ENCODE measurements around the gene CNOT1. TPM values are rescaled to one million over a fixed set of nuclear protein-coding genes. Genes with fewer than 3 reads are reported as not detected.
"Not testable (repeated sequence)": the region's sequence is repeated elsewhere in the genome, so short reads cannot be mapped to it uniquely, and the experiment has no call there.

CNOT1 gene
- total and polyA plus RNA-seq, 2 donors: 74.6 to 132 TPM

GRCh38 chr16:58628845-58629732 is 537 bp downstream of the CNOT1 start:
- H3K4me1 ChIP-seq (ENCODE audit: control insufficient read depth in 2 of 2, insufficient read depth in 2 of 2, low read length in 2 of 2): peaks cover 0 to 16% of the 10 kb centered on the region in 2 donors
- H3K27me3 ChIP-seq (ENCODE audit: control insufficient read depth in 2 of 2, insufficient read depth in 1 of 2, low read length in 1 of 2): no peaks in the 10 kb centered on the region
- peak; percentile 9 to 67 (median 39) for DNase-seq (ENCODE audit: low read depth in 6 of 9, low spot score in 9 of 9)
- peak overlapping the region; percentile 91 to 94 for H3K4me3 ChIP-seq (ENCODE audit: low read length in 2 of 2)
- peaks cover 2 to 15% of the 10 kb centered on the region in 2 donors for H3K36me3 ChIP-seq (ENCODE audit: control insufficient read depth in 2 of 2, insufficient read depth in 2 of 2, low read length in 1 of 2)
- H3K9me3 ChIP-seq (ENCODE audit: control insufficient read depth in 2 of 2, insufficient read depth in 1 of 2, low read length in 1 of 2): peaks cover 0 to 3% of the 10 kb centered on the region in 2 donors
- under 1% methylated on average over 53 of the region's 53 CpGs for WGBS
- peak overlapping the region; percentile 99 to 100 for H3K27ac ChIP-seq (ENCODE audit: low read depth in 1 of 2, low read length in 1 of 2)

DNA sequence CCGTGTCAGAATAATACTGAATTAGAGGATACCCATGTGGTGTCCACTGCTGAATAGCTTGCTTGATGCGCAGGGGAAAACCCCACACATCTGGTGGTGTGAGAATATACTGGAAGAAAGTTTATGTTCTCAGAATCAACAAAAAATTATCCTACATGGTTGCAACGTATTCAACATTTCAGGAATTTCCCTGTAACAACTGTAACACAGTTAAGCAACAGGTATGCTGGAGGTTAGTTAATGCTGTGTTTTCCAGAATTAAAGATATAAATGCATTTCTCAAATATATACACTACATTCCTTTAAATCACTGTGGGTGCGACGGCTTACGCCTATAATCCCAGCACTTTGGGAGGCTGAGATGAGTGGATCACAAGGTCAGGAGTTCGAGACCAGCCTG is 5.4 kb downstream of the CNOT1 start:
- Histone ChIP-seq H3K36me3 (ENCODE audit: control insufficient read depth in 2 of 2, insufficient read depth in 2 of 2, low read length in 1 of 2) (peaks cover 20 to 46% of the 10 kb centered on the region in 2 donors), H3K4me1 (ENCODE audit: control insufficient read depth in 2 of 2, insufficient read depth in 2 of 2, low read length in 2 of 2) (peaks cover 0 to 9% of the 10 kb centered on the region in 2 donors), H3K27ac (ENCODE audit: low read depth in 1 of 2, low read length in 1 of 2) (no peak overlapping the region), H3K4me3 (ENCODE audit: low read length in 2 of 2) (no peak overlapping the region), H3K9me3 (ENCODE audit: control insufficient read depth in 2 of 2, insufficient read depth in 1 of 2, low read length in 1 of 2) (no peaks in the 10 kb centered on the region), H3K27me3 (ENCODE audit: control insufficient read depth in 2 of 2, insufficient read depth in 1 of 2, low read length in 1 of 2) (no peaks in the 10 kb centered on the region)
- no peak for DNase-seq (ENCODE audit: low read depth in 6 of 9, low spot score in 9 of 9)
- WGBS: 97% methylated on average over 7 of the region's 7 CpGs

GRCh38 chr16:58620396-58620795 is 9.2 kb downstream of the CNOT1 start:
- no peak for DNase-seq (ENCODE audit: low read depth in 6 of 9, low spot score in 9 of 9)
- Histone ChIP-seq H3K4me3 (ENCODE audit: low read length in 2 of 2) (no peak overlapping the region), H3K4me1 (ENCODE audit: control insufficient read depth in 2 of 2, insufficient read depth in 2 of 2, low read length in 2 of 2) (no peaks in the 10 kb centered on the region), H3K27ac (ENCODE audit: low read depth in 1 of 2, low read length in 1 of 2) (no peak overlapping the region), H3K9me3 (ENCODE audit: control insufficient read depth in 2 of 2, insufficient read depth in 1 of 2, low read length in 1 of 2) (no peaks in the 10 kb centered on the region), H3K27me3 (ENCODE audit: control insufficient read depth in 2 of 2, insufficient read depth in 1 of 2, low read length in 1 of 2) (no peaks in the 10 kb centered on the region), H3K36me3 (ENCODE audit: control insufficient read depth in 2 of 2, insufficient read depth in 2 of 2, low read length in 1 of 2) (peaks cover 38 to 62% of the 10 kb centered on the region in 2 donors)
- 98% methylated on average over 10 of the region's 10 CpGs for WGBS

GRCh38 chr16:58615280-58615679 is 14.3 kb downstream of the CNOT1 start:
- Histone ChIP-seq H3K36me3 (ENCODE audit: control insufficient read depth in 2 of 2, insufficient read depth in 2 of 2, low read length in 1 of 2) (peaks cover 34 to 38% of the 10 kb centered on the region in 2 donors), H3K27me3 (ENCODE audit: control insufficient read depth in 2 of 2, insufficient read depth in 1 of 2, low read length in 1 of 2) (no peaks in the 10 kb centered on the region), H3K9me3 (ENCODE audit: control insufficient read depth in 2 of 2, insufficient read depth in 1 of 2, low read length in 1 of 2) (no peaks in the 10 kb centered on the region), H3K27ac (ENCODE audit: low read depth in 1 of 2, low read length in 1 of 2) (no peak overlapping the region), H3K4me1 (ENCODE audit: control insufficient read depth in 2 of 2, insufficient read depth in 2 of 2, low read length in 2 of 2) (no peaks in the 10 kb centered on the region), H3K4me3 (ENCODE audit: low read length in 2 of 2) (no peak overlapping the region)
- DNase-seq (ENCODE audit: low read depth in 6 of 9, low spot score in 9 of 9): no peak
- 79% methylated on average over 3 of the region's 3 CpGs for WGBS

- H3K27ac ChIP-seq (ENCODE audit: low read depth in 1 of 2, low read length in 1 of 2): no peak overlapping the region
- DNase-seq (ENCODE audit: low read depth in 6 of 9, low spot score in 9 of 9): no peak
- no peaks in the 10 kb centered on the region for H3K9me3 ChIP-seq (ENCODE audit: control insufficient read depth in 2 of 2, insufficient read depth in 1 of 2, low read length in 1 of 2)
- no peaks in the 10 kb centered on the region for H3K27me3 ChIP-seq (ENCODE audit: control insufficient read depth in 2 of 2, insufficient read depth in 1 of 2, low read length in 1 of 2)
- no peaks in the 10 kb centered on the region for H3K4me1 ChIP-seq (ENCODE audit: control insufficient read depth in 2 of 2, insufficient read depth in 2 of 2, low read length in 2 of 2)
- 98% methylated on average over 6 of the region's 6 CpGs for WGBS
- H3K4me3 ChIP-seq (ENCODE audit: low read length in 2 of 2): no peak overlapping the region
- H3K36me3 ChIP-seq (ENCODE audit: control insufficient read depth in 2 of 2, insufficient read depth in 2 of 2, low read length in 1 of 2): peaks cover 36% of the 10 kb centered on the region in 2 donors
Observed at GRCh38 chr16:58614860-58615259, 14.8 kb downstream of the CNOT1 start.

DNA sequence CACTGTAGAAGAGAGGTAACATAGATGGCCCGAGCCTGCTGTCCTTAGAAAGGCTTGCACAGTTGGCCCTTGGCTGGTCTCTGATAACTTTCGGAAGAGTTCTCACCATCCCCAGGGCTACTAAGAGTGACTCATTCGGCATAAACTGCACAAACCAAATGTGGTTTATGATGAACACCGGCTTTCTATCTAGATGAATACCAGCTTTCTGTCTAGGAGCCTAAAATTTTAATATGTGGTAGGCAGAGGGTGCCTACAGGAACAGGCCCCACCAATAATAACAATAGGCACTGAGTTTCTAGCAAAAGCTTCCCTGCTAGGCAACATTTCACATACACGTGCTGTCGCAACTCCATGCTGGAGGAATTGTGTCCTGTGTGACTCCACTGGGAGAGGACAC is 15.4 kb downstream of the CNOT1 start:
- H3K4me1 ChIP-seq (ENCODE audit: control insufficient read depth in 2 of 2, insufficient read depth in 2 of 2, low read length in 2 of 2): no peaks in the 10 kb centered on the region
- DNase-seq (ENCODE audit: low read depth in 6 of 9, low spot score in 9 of 9): no peak
- H3K27ac ChIP-seq (ENCODE audit: low read depth in 1 of 2, low read length in 1 of 2): no peak overlapping the region
- H3K27me3 ChIP-seq (ENCODE audit: control insufficient read depth in 2 of 2, insufficient read depth in 1 of 2, low read length in 1 of 2): no peaks in the 10 kb centered on the region
- WGBS: 90% methylated on average over 6 of the region's 6 CpGs
- H3K4me3 ChIP-seq (ENCODE audit: low read length in 2 of 2): no peak overlapping the region
- H3K9me3 ChIP-seq (ENCODE audit: control insufficient read depth in 2 of 2, insufficient read depth in 1 of 2, low read length in 1 of 2): no peaks in the 10 kb centered on the region
- H3K36me3 ChIP-seq (ENCODE audit: control insufficient read depth in 2 of 2, insufficient read depth in 2 of 2, low read length in 1 of 2): peaks cover 35 to 36% of the 10 kb centered on the region in 2 donors

DNA sequence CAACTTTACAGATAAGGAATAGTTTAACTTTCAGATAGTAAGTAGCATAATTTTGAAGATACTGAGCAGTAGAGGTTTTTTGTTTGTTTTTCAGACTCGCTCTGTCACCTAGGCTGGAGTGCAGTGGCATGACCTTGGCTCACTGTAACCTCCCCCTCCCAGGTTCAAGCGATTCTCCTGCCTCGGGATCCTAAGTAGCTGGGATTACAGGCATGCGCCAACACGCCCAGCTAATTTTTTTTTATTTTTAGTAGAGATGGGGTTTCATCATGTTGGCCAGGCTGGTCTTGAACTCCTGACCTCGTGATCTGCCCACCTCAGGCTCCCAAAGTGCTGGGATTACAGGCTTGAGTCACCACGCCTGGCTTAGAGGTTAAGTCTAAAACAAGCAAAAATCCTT is 16.7 kb downstream of the CNOT1 start:
- not testable (repeated sequence) for H3K27ac ChIP-seq (ENCODE audit: low read depth in 1 of 2, low read length in 1 of 2); DNase-seq (ENCODE audit: low read depth in 6 of 9, low spot score in 9 of 9); H3K27me3 ChIP-seq (ENCODE audit: control insufficient read depth in 2 of 2, insufficient read depth in 1 of 2, low read length in 1 of 2); H3K4me3 ChIP-seq (ENCODE audit: low read length in 2 of 2); H3K9me3 ChIP-seq (ENCODE audit: control insufficient read depth in 2 of 2, insufficient read depth in 1 of 2, low read length in 1 of 2); H3K4me1 ChIP-seq (ENCODE audit: control insufficient read depth in 2 of 2, insufficient read depth in 2 of 2, low read length in 2 of 2)
- H3K36me3 ChIP-seq (ENCODE audit: control insufficient read depth in 2 of 2, insufficient read depth in 2 of 2, low read length in 1 of 2): peaks cover 26 to 27% of the 10 kb centered on the region in 2 donors
- WGBS: 98% methylated on average over 7 of the region's 7 CpGs

GRCh38 chr16:58608601-58609136 is 21.0 kb downstream of the CNOT1 start:
- H3K36me3 ChIP-seq (ENCODE audit: control insufficient read depth in 2 of 2, insufficient read depth in 2 of 2, low read length in 1 of 2): peaks cover 21 to 27% of the 10 kb centered on the region in 2 donors
- WGBS: 94% methylated on average over 8 of the region's 8 CpGs
- H3K4me3 ChIP-seq (ENCODE audit: low read length in 2 of 2): no peak overlapping the region

DNA sequence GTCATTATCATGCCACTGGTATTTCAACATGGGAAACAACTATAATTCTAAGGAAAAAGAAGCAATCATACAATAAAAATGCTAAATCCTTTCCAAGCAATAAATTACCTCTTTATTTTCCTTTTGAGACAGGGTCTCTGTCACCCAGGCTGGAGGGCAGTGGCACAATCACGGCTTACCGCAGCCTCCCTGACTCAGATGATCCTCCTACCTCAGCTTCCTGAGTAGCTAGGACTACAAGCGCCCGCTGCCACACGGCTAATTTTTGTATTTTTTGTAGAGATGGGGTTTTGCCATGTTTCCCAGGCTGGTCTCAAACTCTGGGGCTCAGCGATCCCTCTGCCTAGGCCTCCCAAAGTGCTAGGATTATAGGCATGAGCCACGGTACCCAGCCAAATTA is 24.1 kb downstream of the CNOT1 start:
- H3K9me3 ChIP-seq (ENCODE audit: control insufficient read depth in 2 of 2, insufficient read depth in 1 of 2, low read length in 1 of 2): no peaks in the 10 kb centered on the region

More at GRCh38 chr16:58608601-58609136, 21.0 kb downstream of the CNOT1 start:
- no peak for DNase-seq (ENCODE audit: low read depth in 6 of 9, low spot score in 9 of 9)
- Histone ChIP-seq H3K9me3 (ENCODE audit: control insufficient read depth in 2 of 2, insufficient read depth in 1 of 2, low read length in 1 of 2) (no peaks in the 10 kb centered on the region), H3K27me3 (ENCODE audit: control insufficient read depth in 2 of 2, insufficient read depth in 1 of 2, low read length in 1 of 2) (no peaks in the 10 kb centered on the region), H3K4me1 (ENCODE audit: control insufficient read depth in 2 of 2, insufficient read depth in 2 of 2, low read length in 2 of 2) (no peaks in the 10 kb centered on the region), H3K27ac (ENCODE audit: low read depth in 1 of 2, low read length in 1 of 2) (no peak overlapping the region)

More for the DNA sequence above, 24.1 kb downstream of the CNOT1 start:
- H3K36me3 ChIP-seq (ENCODE audit: control insufficient read depth in 2 of 2, insufficient read depth in 2 of 2, low read length in 1 of 2): peaks cover 22 to 29% of the 10 kb centered on the region in 2 donors
- H3K4me1 ChIP-seq (ENCODE audit: control insufficient read depth in 2 of 2, insufficient read depth in 2 of 2, low read length in 2 of 2): no peaks in the 10 kb centered on the region
- no peak overlapping the region for H3K27ac ChIP-seq (ENCODE audit: low read depth in 1 of 2, low read length in 1 of 2)
- WGBS: 96% methylated on average over 7 of the region's 7 CpGs
- H3K27me3 ChIP-seq (ENCODE audit: control insufficient read depth in 2 of 2, insufficient read depth in 1 of 2, low read length in 1 of 2): no peaks in the 10 kb centered on the region
- H3K4me3 ChIP-seq (ENCODE audit: low read length in 2 of 2): no peak overlapping the region
- no peak for DNase-seq (ENCODE audit: low read depth in 6 of 9, low spot score in 9 of 9)
